OCI-LY1 (cell line): ENCODE results near the gene NR2C2.

Experiments
- H2AFZ ChIP-seq: fragments of 200-600 bp; sonication (generic), shearing (Covaris generic); 2 replicates; pipeline ENCODE4 v1.6.0; 2014; ENCODE audit warnings: antibody characterized with exemption, mild to moderate bottlenecking, low read length
- H3F3A ChIP-seq: fragments of 200-600 bp; sonication (generic), shearing (Covaris generic); 2 replicates; pipeline ENCODE4 v1.6.0; 2014; ENCODE audit warnings: mild to moderate bottlenecking, antibody characterized with exemption, low read length, moderate library complexity; ENCODE audit not compliant: insufficient read depth
- H3K27ac ChIP-seq: fragments of 200-600 bp; sonication (generic); 2 replicates; pipeline ENCODE4 v1.5.1; 2014; ENCODE audit warnings: low read length, mixed run types, mild to moderate bottlenecking, low read depth; ENCODE audit not compliant: poor library complexity, severe bottlenecking
- H3K27me3 ChIP-seq: fragments of 200-600 bp; sonication (generic); 2 replicates; pipeline ENCODE4 v1.6.0; 2014; ENCODE audit warnings: antibody characterized with exemption, mild to moderate bottlenecking, low read length, moderate library complexity; ENCODE audit not compliant: insufficient read depth
- H3K36me3 ChIP-seq: fragments of 200-600 bp; sonication (generic); 2 replicates; pipeline ENCODE4 v1.6.1; 2014; ENCODE audit warnings: mild to moderate bottlenecking, antibody characterized with exemption, low read length, moderate library complexity, mixed read lengths; ENCODE audit not compliant: insufficient read depth
- H3K4me1 ChIP-seq: fragments of 200-600 bp; sonication (generic); 2 replicates; pipeline ENCODE4 v1.5.1; 2014; ENCODE audit warnings: mild to moderate bottlenecking, low read length, moderate library complexity; ENCODE audit not compliant: insufficient read depth, severe bottlenecking
- H3K4me2 ChIP-seq: fragments of 200-600 bp; sonication (generic), shearing (Covaris generic); 2 replicates; pipeline ENCODE4 v1.6.1; 2014; ENCODE audit warnings: low read length
- H3K4me3 ChIP-seq: fragments of 200-600 bp; sonication (generic); 2 replicates; pipeline ENCODE4 v1.5.1; 2014; ENCODE audit warnings: low read length, low read depth, mild to moderate bottlenecking, mixed read lengths; ENCODE audit not compliant: poor library complexity, severe bottlenecking
- H3K79me2 ChIP-seq: fragments of 200-600 bp; shearing (Covaris generic); 2 replicates; pipeline ENCODE4 v1.6.1; 2016; ENCODE audit warnings: mixed run types, low read length, mixed read lengths; ENCODE audit not compliant: insufficient read depth
- H3K9ac ChIP-seq: fragments of 200-600 bp; sonication (generic), shearing (Covaris generic); 2 replicates; pipeline ENCODE4 v1.6.1; 2014; ENCODE audit warnings: mild to moderate bottlenecking, low read length, mixed read lengths
- H3K9me2 ChIP-seq: fragments of 200-600 bp; sonication (generic), shearing (Covaris generic); 2 replicates; pipeline ENCODE4 v1.6.1; 2014; ENCODE audit warnings: low read depth, mild to moderate bottlenecking, low read length, mixed read lengths
- H3K9me3 ChIP-seq: fragments of 200-600 bp; shearing (Covaris generic); 2 replicates; pipeline ENCODE4 v1.6.1; 2014; ENCODE audit warnings: low read length, mixed read lengths
- H4K20me1 ChIP-seq: fragments of 200-600 bp; sonication (generic), shearing (Covaris generic); 2 replicates; pipeline ENCODE4 v1.6.0; 2016; ENCODE audit warnings: mild to moderate bottlenecking, low read length; ENCODE audit not compliant: insufficient read depth
- CTCF ChIP-seq: fragments of 200-600 bp; sonication (generic), shearing (Covaris generic); IDR thresholded peaks from 2 replicates; pipeline ENCODE4 v1.5.1; 2017; ENCODE audit warnings: mild to moderate bottlenecking, antibody characterized with exemption, low read length, moderate library complexity, mixed read lengths
- EZH2 ChIP-seq: fragments of 200-600 bp; sonication (generic), shearing (Covaris generic); IDR thresholded peaks from 2 replicates; pipeline ENCODE4 v1.8.0; 2017; ENCODE audit warnings: borderline replicate concordance, mixed run types, mild to moderate bottlenecking, antibody characterized with exemption, low read length, moderate library complexity, mixed read lengths

Gene NR2C2

GRCh38 chr3:15015456-15015855 lies 68.1 kb downstream of the NR2C2 start:
- H3K79me2 ChIP-seq = no peaks in the 10 kb centered on the region
- no peak overlapping the region for H3K4me2 ChIP-seq
- no peaks in the 10 kb centered on the region for H3K9me2 ChIP-seq
- H3K9ac ChIP-seq = no peak overlapping the region
- H4K20me1 ChIP-seq = no peaks in the 10 kb centered on the region
- H3K4me1 ChIP-seq = no peaks in the 10 kb centered on the region
- TF ChIP-seq EZH2 (no peak), CTCF (no peak)
- H3K9me3 ChIP-seq = no peaks in the 10 kb centered on the region
- no peaks in the 10 kb centered on the region for H3F3A ChIP-seq
- no peak overlapping the region for H3K27ac ChIP-seq
- no peaks in the 10 kb centered on the region for H3K27me3 ChIP-seq
- peaks cover 77% of the 10 kb centered on the region for H3K36me3 ChIP-seq
- H2AFZ ChIP-seq = no peak overlapping the region
- H3K4me3 ChIP-seq = no peak overlapping the region

GRCh38 chr3:15017191-15017590 lies 69.8 kb downstream of the NR2C2 start:
- Histone ChIP-seq H3K36me3 (peaks cover 90% of the 10 kb centered on the region), H3K27ac (no peak overlapping the region), H4K20me1 (no peaks in the 10 kb centered on the region), H3K9me2 (no peaks in the 10 kb centered on the region), H3K9me3 (no peaks in the 10 kb centered on the region), H3K27me3 (no peaks in the 10 kb centered on the region), H3K4me2 (no peak overlapping the region), H3K79me2 (no peaks in the 10 kb centered on the region), H3K4me1 (no peaks in the 10 kb centered on the region), H3K9ac (no peak overlapping the region), H3F3A (no peaks in the 10 kb centered on the region), H3K4me3 (no peak overlapping the region), H2AFZ (no peak overlapping the region)
- no peak for TF ChIP-seq CTCF
- TF ChIP-seq EZH2 = no peak

GRCh38 chr3:15023249-15023648 lies 75.9 kb downstream of the NR2C2 start:
- Histone ChIP-seq H3K9ac (no peak overlapping the region), H3K4me3 (no peak overlapping the region), H4K20me1 (no peaks in the 10 kb centered on the region), H3K36me3 (peaks cover 73% of the 10 kb centered on the region), H3K4me1 (no peaks in the 10 kb centered on the region), H3K79me2 (no peaks in the 10 kb centered on the region), H3K9me2 (no peaks in the 10 kb centered on the region), H2AFZ (no peak overlapping the region), H3K27ac (no peak overlapping the region), H3K9me3 (no peaks in the 10 kb centered on the region), H3K27me3 (no peaks in the 10 kb centered on the region), H3K4me2 (no peak overlapping the region), H3F3A (no peaks in the 10 kb centered on the region)
- TF ChIP-seq EZH2 (no peak), CTCF (no peak)
